ENCODE results near the gene ILF2. TPM values are rescaled to one million over a fixed set of nuclear protein-coding genes. Genes with fewer than 3 reads are reported as not detected.
"Not testable (repeated sequence)": the region's sequence is repeated elsewhere in the genome, so short reads cannot be mapped to it uniquely, and the experiment has no call there.

The ILF2 gene
- total RNA-seq, 1 experiment from 2014 or later: 617 TPM

DNA sequence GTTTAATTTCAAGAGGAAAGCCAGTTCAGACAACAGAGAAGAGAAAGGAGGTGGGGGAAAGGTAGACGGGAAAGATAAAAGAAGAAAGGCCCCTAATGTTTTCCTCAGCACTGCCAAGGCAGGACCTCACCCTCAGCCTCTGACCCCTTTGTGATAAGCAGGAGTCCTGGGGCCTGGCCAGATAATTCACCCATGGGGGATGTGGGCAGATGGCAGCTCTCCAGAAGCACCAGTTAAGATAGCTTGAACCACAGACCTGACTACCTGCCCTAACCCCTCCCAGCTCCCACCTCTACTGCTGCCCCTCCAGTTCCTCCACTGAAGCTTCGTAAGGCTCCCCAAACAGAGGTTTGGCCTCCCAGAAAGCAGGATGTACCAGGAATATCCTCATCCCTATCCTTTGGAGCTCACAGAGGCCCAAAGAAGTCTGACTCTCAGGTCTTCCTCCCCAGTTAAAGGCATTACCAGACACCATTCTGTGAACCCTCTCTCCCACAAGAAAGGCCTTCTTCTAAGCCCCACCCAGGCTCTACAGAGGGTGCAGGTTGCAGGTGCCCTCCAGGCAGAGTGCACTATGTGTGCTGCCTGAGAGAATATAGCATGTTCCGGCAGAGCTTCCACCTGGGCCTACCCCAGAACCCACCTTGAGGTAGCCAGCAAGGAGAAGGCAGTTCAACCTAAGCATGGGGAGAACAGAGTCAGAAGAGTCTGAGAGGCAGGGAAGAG lies 21.5 kb downstream of the ILF2 start:
- DNase-seq (ENCODE audit: low read depth): no peak

GRCh38 chr1:153648000-153648643 lies 22.7 kb downstream of the ILF2 start:
- DNase-seq (ENCODE audit: low read depth): no peak

DNA sequence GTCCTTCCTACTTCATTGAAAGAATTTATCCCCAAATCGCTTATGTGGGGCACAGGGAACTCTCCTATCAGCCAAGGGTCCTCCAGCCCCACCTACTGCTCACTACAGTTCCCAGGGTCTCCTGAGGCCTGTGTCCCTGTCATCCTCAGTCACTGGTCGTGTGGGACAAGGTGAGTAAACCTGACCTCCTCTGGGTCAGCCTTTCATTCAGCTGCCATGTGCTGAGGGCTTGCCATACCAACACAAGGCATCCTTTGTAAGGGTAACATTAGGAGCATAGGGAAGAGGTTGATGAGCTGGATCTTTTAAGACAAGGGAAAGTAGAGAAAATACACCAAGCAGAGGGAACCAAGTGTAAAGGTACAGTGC lies 23.5 kb downstream of the ILF2 start:
- no peak for DNase-seq (ENCODE audit: low read depth)

DNA sequence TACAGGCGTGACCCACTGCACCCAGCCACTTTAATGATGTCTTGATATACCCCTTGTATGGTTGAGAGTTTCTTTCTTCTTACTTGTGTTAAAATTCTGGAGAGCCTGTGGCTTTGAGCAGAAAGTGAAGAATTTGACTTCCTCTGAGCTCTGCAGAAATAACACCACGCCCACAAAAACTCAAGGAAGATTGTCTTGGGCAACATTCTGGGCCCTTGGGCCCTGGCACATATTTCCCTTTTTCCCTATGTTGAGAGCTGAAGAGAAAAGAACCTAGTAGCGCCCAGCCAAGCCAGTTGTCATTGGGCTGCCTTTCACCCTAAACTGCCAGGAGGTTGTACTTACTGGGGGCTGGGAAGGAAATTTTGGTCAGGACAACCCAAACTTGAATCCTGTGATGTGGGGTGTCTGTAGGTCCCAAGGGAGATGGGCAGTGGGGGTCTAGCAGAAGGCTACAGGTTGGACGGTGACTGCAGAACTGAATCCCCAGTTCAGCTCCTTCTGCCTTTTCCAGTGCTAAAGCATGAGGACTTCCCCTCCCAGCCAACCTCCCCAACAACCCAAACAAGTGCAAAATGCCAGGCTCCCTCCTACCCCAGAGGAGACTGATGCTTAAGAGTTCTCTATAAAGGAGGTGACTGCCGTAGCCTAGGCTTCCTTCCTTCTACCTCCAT lies 24.0 kb downstream of the ILF2 start:
- no peak for DNase-seq (ENCODE audit: low read depth)

- no peak for DNase-seq (ENCODE audit: low read depth)
Observed at GRCh38 chr1:153643816-153644215, 27.0 kb downstream of the ILF2 start.

DNA sequence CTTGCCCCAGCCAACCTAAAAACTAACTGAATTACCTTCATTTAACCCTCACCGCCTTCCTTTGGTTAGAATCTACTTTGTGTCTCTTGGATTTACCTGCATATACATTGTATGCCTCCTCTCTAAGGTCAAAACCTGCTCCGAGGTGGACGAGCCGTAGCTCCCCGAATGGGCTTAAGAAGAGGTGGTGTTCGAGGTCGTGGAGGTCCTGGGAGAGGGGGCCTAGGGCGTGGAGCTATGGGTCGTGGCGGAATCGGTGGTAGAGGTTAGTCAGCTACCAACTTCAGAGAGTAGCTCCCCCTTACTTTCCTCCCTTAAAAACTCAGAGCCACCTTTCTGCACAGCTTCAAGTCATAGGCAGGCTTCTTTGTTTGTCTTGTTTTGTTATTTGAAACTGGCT lies 27.7 kb downstream of the ILF2 start:
- DNase-seq (ENCODE audit: low read depth): no peak

GRCh38 chr1:153642161-153642560 lies 28.6 kb downstream of the ILF2 start:
- DNase-seq (ENCODE audit: low read depth): no peak

- DNase-seq (ENCODE audit: low read depth): no peak
Observed at GRCh38 chr1:153640861-153641260, 29.9 kb downstream of the ILF2 start.

GRCh38 chr1:153640213-153640612 lies 30.6 kb downstream of the ILF2 start:
- not testable (repeated sequence) for DNase-seq (ENCODE audit: low read depth)

GRCh38 chr1:153639280-153639679 lies 31.5 kb downstream of the ILF2 start:
- no peak for DNase-seq (ENCODE audit: low read depth)

GRCh38 chr1:153638261-153638660 lies 32.5 kb downstream of the ILF2 start:
- no peak for DNase-seq (ENCODE audit: low read depth)

DNA sequence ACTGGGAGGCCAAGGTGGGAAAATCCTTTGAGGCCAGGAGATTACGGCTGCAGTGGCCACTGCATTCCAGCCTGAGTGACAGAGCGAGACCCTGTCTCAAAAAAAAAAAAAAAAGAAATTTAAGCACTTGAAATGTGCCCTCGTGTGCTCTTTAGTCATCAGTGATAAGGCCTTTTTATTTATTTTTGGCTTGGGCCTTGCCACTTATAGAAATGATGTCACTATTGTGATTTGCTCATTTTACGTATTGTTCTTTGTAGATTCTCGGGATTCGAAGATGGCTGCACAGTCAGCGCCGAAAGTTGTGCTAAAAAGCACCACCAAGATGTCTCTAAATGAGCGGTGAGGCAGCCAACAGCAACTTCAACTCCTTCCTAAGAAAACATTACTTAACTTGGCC lies 34.5 kb downstream of the ILF2 start:
- no peak for DNase-seq (ENCODE audit: low read depth)

- no peak for DNase-seq (ENCODE audit: low read depth)
Observed at GRCh38 chr1:153635872-153636271, 34.9 kb downstream of the ILF2 start.

GRCh38 chr1:153633754-153634665 lies 36.8 kb downstream of the ILF2 start, which contains the start of gene CHTOP:
Gene CHTOP (plus strand): TSS chr1:153634066. CDS start chr1:153636589, 2,523 bp downstream.
- peak; percentile 99 for DNase-seq (ENCODE audit: low read depth)

- no peak for DNase-seq (ENCODE audit: low read depth)
Observed at GRCh38 chr1:153633161-153633753, 37.5 kb downstream of the ILF2 start.

DNA sequence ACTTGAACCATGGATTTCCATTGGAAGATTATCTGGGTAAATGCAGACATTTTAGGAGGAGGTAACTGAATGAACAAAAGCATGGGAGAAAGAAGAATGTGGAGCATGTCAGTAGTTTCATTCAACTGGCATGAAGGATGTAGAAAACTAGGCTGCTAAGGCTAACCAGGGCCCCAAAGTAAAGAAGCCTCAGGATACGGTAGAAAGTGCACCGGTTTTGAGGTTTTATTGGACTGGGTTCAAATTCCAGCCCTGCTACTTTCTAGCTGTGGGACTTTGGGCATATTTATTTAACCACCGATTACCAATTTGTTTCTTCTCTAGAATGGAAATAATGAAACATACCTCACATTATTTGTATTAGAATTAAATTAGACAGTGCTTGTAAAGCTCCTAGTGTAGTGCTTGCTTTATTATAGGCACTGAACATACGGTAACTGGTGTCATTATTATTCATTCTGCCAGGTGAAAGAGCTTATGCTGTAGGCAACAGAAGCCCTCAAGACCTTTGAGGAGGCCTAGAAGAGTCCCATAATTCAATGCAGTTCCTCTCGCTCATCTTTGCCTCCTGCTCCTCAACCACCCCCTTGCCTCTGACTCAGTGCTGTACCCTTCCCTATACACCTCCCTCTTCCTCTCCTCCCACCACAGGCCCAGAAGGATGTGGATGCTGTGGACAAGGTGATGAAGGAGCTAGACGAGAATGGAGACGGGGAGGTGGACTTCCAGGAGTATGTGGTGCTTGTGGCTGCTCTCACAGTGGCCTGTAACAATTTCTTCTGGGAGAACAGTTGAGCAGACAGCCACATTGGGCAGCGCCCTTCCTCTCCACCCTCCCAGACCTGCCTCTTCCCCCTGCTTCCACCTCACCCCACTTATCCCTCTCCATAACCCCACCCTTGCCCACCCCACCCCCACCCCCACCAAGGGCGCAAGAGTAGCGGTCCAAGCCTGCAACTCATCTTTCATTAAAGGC lies 39.5 kb downstream of the ILF2 start:
- no peak for DNase-seq (ENCODE audit: low read depth)

DNA sequence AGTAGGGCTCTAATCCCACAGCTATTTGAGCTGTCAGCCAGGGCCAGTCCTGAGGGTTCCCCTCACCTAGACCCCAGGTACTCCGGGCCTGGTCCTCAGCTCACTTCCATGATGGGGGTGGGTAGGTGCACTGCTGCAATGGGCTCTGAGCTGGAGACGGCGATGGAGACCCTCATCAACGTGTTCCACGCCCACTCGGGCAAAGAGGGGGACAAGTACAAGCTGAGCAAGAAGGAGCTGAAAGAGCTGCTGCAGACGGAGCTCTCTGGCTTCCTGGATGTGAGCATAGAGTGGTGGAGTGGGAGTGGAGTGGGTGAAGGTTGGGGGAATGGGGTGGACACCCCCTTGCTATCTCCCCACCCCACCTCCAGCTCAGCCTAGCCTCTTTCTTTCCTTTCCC lies 40.4 kb downstream of the ILF2 start:
- no peak for DNase-seq (ENCODE audit: low read depth)

DNA sequence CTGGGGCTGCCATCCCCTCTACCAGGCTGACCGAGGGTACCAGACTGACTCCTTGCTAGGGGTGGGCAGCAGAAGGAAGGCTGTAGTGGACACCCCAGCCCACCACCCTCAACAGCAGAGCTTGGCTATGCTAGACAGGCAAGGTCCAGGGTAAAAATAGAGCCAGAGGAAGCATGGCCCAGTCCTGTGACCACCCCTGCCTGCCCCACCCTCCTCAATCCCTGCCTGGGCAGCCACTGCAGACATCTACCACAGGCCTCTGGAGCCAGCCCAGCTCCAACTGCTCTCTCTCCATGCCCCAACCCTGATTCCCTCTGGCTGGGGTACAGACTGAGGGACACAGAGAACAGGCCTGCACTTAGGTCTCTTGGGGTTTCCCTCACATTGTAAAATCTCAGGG lies 40.8 kb downstream of the ILF2 start:
- DNase-seq (ENCODE audit: low read depth): no peak

DNA sequence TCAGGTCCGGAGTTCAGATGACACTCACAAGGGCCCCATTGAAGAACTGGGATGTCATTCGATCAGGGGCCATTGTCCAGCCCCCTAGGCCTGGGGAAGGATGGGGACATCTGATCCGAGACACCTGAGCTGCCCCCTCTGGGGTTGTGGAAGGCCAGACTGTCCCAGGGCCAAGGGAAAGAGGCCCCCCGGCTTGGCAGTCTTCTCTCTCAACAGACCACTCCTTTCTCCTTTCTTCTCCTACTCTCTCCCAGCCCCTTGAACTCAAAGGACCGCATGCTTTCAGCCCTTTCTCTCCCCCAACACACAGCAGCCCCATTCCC lies 41.5 kb downstream of the ILF2 start:
- no peak for DNase-seq (ENCODE audit: low read depth)

DNA sequence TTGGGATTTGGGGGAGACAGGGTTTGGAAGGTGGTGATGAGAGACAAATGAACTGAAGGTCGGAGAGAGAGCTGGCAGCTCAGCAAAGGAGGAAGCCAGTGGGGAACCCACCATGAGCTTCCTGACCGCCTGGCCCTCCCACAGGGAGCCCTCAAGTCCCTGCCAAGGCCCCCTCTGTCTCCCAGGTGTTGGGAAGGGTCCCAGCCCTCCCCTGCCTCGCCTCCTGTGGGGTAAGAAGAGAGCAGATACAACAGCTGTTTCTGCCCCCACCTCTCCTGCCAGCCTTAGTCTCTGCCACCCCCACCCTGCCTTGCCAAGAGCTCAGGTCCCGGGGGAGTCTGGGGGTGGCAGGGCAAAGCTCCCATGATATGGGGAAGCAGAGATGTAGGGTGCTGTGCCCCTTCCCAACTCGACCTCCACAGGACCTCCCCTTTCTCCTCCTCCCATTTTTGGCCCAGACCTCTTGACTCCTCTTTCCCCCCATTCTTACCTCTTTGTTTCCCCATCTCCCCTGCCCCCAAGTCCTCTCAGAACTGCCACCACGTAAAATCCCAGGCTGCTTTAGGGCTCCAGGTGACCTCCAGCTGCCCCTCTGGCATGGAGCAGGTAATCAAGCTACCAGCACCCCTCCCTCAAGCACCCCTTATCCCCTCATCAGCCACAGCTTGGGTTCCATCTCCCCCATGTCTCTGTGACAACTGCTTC lies 42.0 kb downstream of the ILF2 start:
- DNase-seq (ENCODE audit: low read depth): no peak

Data from Daoy (cell line).